Loucy (cell line): ENCODE data around the gene LDHA.

Experiments
- H2AFZ ChIP-seq: fragments of 200-600 bp; sonication (generic); 2 replicates; pipeline ENCODE4 v1.6.0; 2016; ENCODE audit warnings: antibody characterized with exemption, mild to moderate bottlenecking, low read length, moderate library complexity
- H3F3A ChIP-seq: fragments of 200-600 bp; 2 replicates; pipeline ENCODE4 v1.6.0; 2016; ENCODE audit warnings: antibody characterized with exemption, low read depth, mild to moderate bottlenecking
- H3K27me3 ChIP-seq: fragments of 200-600 bp; sonication (generic); 2 replicates; pipeline ENCODE4 v1.6.1; 2014; ENCODE audit warnings: low read length, mild to moderate bottlenecking; ENCODE audit not compliant: insufficient read depth, poor library complexity, severe bottlenecking
- H3K36me3 ChIP-seq: fragments of 200-600 bp; sonication (generic); 2 replicates; pipeline ENCODE4 v1.6.1; 2016; ENCODE audit warnings: low read length; ENCODE audit not compliant: insufficient read depth
- H3K4me1 ChIP-seq: fragments of 200-600 bp; sonication (generic); 2 replicates; pipeline ENCODE4 v1.5.1; 2014; ENCODE audit warnings: low read length, mild to moderate bottlenecking; ENCODE audit not compliant: insufficient read depth, poor library complexity, severe bottlenecking
- H3K4me2 ChIP-seq: fragments of 200-600 bp; sonication (generic); 2 replicates; pipeline ENCODE4 v1.6.0; 2014; ENCODE audit warnings: antibody characterized with exemption, low read length, low read depth, mild to moderate bottlenecking; ENCODE audit not compliant: poor library complexity, severe bottlenecking
- H3K4me3 ChIP-seq: fragments of 200-600 bp; sonication (generic); 2 replicates; pipeline ENCODE4 v1.5.1; 2014; ENCODE audit warnings: low read length, mild to moderate bottlenecking, mixed read lengths; ENCODE audit not compliant: poor library complexity, severe bottlenecking
- H3K79me2 ChIP-seq: fragments of 200-600 bp; sonication (generic); 2 replicates; pipeline ENCODE4 v1.6.1; 2014; ENCODE audit warnings: low read length; ENCODE audit not compliant: insufficient read depth
- H3K9ac ChIP-seq: fragments of 200-600 bp; sonication (generic); 2 replicates; pipeline ENCODE4 v1.6.0; 2014; ENCODE audit warnings: mild to moderate bottlenecking, low read depth, low read length, moderate library complexity; ENCODE audit not compliant: poor library complexity, severe bottlenecking
- H3K9me2 ChIP-seq: fragments of 200-600 bp; sonication (generic); replicated peaks from 2 replicates; pipeline ENCODE4 v1.6.1; 2016; ENCODE audit warnings: low read depth, low read length, mixed read lengths
- H3K9me3 ChIP-seq: fragments of 200-600 bp; sonication (generic); 2 replicates; pipeline ENCODE4 v1.6.1; 2014; ENCODE audit warnings: mild to moderate bottlenecking, antibody characterized with exemption, low read length, low read depth; ENCODE audit not compliant: insufficient read depth
- H4K20me1 ChIP-seq: fragments of 200-600 bp; sonication (generic); 2 replicates; pipeline ENCODE4 v1.6.0; 2014; ENCODE audit warnings: antibody characterized with exemption, low read length, mild to moderate bottlenecking; ENCODE audit not compliant: insufficient read depth, poor library complexity, severe bottlenecking
- CTCF ChIP-seq: fragments of 200-600 bp; sonication (generic); conservative IDR thresholded peaks from 2 replicates; pipeline ENCODE4 v1.5.1; 2014; ENCODE audit warnings: mild to moderate bottlenecking, antibody characterized with exemption, low read length
- EZH2phosphoT487 ChIP-seq: fragments of 200-600 bp; IDR thresholded peaks from 2 replicates; pipeline ENCODE4 v1.6.1; 2018; ENCODE audit warnings: antibody characterized with exemption, mild to moderate bottlenecking, moderate library complexity, borderline replicate concordance

Gene LDHA

GRCh38 chr11:18419040-18419439, 24.7 kb downstream of the LDHA start:
- no peaks in the 10 kb centered on the region for H3K79me2 ChIP-seq
- H3K4me3 ChIP-seq, result no peak overlapping the region
- no peak overlapping the region for H3K4me2 ChIP-seq
- no peaks in the 10 kb centered on the region for H4K20me1 ChIP-seq
- no peaks in the 10 kb centered on the region for H3K27me3 ChIP-seq
- peaks cover 6% of the 10 kb centered on the region for H3K4me1 ChIP-seq
- no peak overlapping the region for H3K9ac ChIP-seq
- no peaks in the 10 kb centered on the region for H3K9me2 ChIP-seq
- TF ChIP-seq CTCF (no peak), EZH2phosphoT487 (no peak)
- no peaks in the 10 kb centered on the region for H3K9me3 ChIP-seq
- H3K36me3 ChIP-seq, result no peaks in the 10 kb centered on the region
- H2AFZ ChIP-seq, result no peak overlapping the region
- no peaks in the 10 kb centered on the region for H3F3A ChIP-seq

- Histone ChIP-seq H3K27me3 (no peaks in the 10 kb centered on the region), H3K9me3 (no peaks in the 10 kb centered on the region), H3F3A (no peaks in the 10 kb centered on the region), H3K4me2 (no peak overlapping the region), H3K9me2 (no peaks in the 10 kb centered on the region), H3K79me2 (no peaks in the 10 kb centered on the region), H3K4me1 (peaks cover 6% of the 10 kb centered on the region), H3K4me3 (no peak overlapping the region), H2AFZ (0 out of 2 replicates have a peak overlapping the region, but pooled peaks have one; percentile 77), H4K20me1 (no peaks in the 10 kb centered on the region), H3K9ac (no peak overlapping the region), H3K36me3 (no peaks in the 10 kb centered on the region)
- no peak for TF ChIP-seq CTCF
- TF ChIP-seq EZH2phosphoT487, result no peak
Observed at GRCh38 chr11:18420067-18420466, 25.7 kb downstream of the LDHA start.

DNA sequence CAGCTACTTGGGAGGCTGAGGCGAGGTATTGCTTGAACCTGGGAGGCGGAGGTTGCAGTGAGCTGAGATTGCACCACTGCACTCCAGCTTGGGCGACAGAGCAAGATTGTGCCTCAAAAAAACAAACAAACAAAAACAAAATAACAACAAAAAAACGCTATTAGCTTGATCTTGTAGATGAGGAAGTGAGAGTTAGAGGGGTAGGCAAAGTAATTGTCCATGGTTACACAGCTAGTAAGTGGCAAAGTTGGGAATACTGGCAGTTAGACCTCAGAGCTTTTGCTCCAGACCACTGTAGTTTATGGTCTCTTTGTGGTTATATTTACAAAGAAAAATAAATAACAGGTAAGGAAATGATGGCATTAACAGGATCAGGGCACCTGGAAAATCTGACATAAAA, 32.9 kb downstream of the LDHA start:
- Histone ChIP-seq H3K4me2 (no peak overlapping the region), H3F3A (no peaks in the 10 kb centered on the region), H3K4me1 (no peaks in the 10 kb centered on the region), H3K9ac (no peak overlapping the region), H3K9me2 (no peaks in the 10 kb centered on the region), H3K27me3 (no peaks in the 10 kb centered on the region), H3K4me3 (no peak overlapping the region), H3K79me2 (no peaks in the 10 kb centered on the region), H3K36me3 (no peaks in the 10 kb centered on the region), H2AFZ (no peak overlapping the region), H4K20me1 (no peaks in the 10 kb centered on the region), H3K9me3 (no peaks in the 10 kb centered on the region)
- TF ChIP-seq EZH2phosphoT487, result no peak
- no peak for TF ChIP-seq CTCF
